ENCODE results near the gene MINDY4. TPM values are rescaled to one million over a fixed set of nuclear protein-coding genes. Genes with fewer than 3 reads are reported as not detected.
A peak's percentile ranks its signal among the peaks of the same experiment; 100 is the strongest.

MINDY4 gene
- total RNA-seq, 4 donors from 2014 or later = 4.6 to 14.1 (median 6.8) TPM

GRCh38 chr7:30865821-30866220 lies 94.6 kb downstream of the MINDY4 start:
- TF ChIP-seq EP300 (IDR thresholded peaks at IDR 0.05; ENCODE audit: low read depth) (no peak), POLR2A (IDR thresholded peaks at IDR 0.05) (no peak), CTCF (IDR thresholded peaks at IDR 0.05) (no peak), POLR2AphosphoS5 (IDR thresholded peaks at IDR 0.05) (no peak)
- Histone ChIP-seq H3K4me3 (no peak overlapping the region), H3K27ac (no peak overlapping the region), H3K4me1 (peaks cover 0 to 16% (median 2%) of the 10 kb centered on the region in 4 donors), H3K9me3 (no peaks in the 10 kb centered on the region), H3K27me3 (no peaks in the 10 kb centered on the region), H3K36me3 (no peaks in the 10 kb centered on the region)
- 88% methylated on average over 4 of the region's 4 CpGs; no CpG with 5 or more reads in 1 of the 2 donors for WGBS, 2 donors (ENCODE audit: low coverage in 1 of 2)
- DNase-seq = no peak
- intact Hi-C loops (cut with DNase I; ENCODE audit: low total_unique reads) (no loop called here), in situ Hi-C loops (cut with MboI; ENCODE audit: low pct_ligation_motif_present in 1 of 4, low pct_unique_long_range_greater_than_20kb in 1 of 4, low sequenced_read_pairs in 3 of 4) (no loop called here)

DNA sequence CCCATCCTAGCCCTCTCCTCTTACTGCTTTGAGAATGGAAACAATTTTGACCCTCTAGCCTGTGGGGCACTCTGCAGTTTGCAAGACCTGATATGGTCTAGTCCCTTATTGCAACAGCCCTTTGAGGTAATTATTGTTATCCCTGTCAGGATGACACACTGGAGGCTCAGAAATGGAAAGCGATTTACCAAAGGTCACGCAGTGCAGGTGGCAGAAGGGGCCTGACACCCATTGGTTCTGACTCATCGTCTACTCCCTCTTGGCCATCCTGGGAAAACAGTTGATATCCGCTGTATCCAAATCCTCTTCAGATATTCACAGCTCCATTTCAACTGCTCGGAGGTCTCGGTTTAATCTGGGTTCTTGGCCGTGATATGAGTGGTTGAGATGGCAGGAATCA lies 95.7 kb downstream of the MINDY4 start:
- intact Hi-C loops (cut with DNase I; ENCODE audit: low total_unique reads) = no loop called here
- Histone ChIP-seq H3K9me3 (no peaks in the 10 kb centered on the region), H3K4me1 (peaks cover 0 to 16% (median 2%) of the 10 kb centered on the region in 4 donors), H3K27ac (no peak overlapping the region), H3K36me3 (no peaks in the 10 kb centered on the region), H3K4me3 (no peak overlapping the region), H3K27me3 (no peaks in the 10 kb centered on the region)
- no peak for TF ChIP-seq CTCF (IDR thresholded peaks at IDR 0.05)
- TF ChIP-seq POLR2A (IDR thresholded peaks at IDR 0.05) = no peak
- in situ Hi-C loops (cut with MboI; ENCODE audit: low pct_ligation_motif_present in 1 of 4, low pct_unique_long_range_greater_than_20kb in 1 of 4, low sequenced_read_pairs in 3 of 4) = no loop called here
- WGBS, 2 donors (ENCODE audit: low coverage in 1 of 2) = 91 to 95% methylated on average over 5 to 7 of the region's 7 CpGs
- DNase-seq = no peak

DNA sequence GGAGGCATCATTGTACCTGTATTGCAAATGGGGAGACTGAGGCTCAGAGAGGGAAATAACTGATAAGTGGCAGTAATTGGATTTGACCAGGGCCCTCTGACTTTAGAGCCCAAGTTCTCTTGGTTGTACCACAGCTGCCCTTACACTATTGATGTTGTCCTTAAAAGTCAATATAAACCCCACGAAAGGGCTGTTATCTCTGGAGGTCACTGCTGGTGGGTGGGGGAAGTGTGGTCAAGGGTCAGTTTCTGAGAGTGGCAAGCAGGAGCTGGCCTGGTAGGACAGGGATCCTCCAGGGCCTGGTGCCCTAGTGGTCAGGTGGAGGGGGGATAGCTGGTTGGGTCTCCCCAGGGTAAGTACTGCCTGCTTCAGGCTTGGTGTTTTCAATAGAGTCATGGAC lies 96.3 kb downstream of the MINDY4 start:
- Histone ChIP-seq H3K4me1 (peaks cover 0 to 16% (median 2%) of the 10 kb centered on the region in 4 donors), H3K27ac (no peak overlapping the region), H3K36me3 (no peaks in the 10 kb centered on the region), H3K27me3 (no peaks in the 10 kb centered on the region), H3K4me3 (no peak overlapping the region), H3K9me3 (no peaks in the 10 kb centered on the region)
- in situ Hi-C loops (cut with MboI; ENCODE audit: low pct_ligation_motif_present in 1 of 4, low pct_unique_long_range_greater_than_20kb in 1 of 4, low sequenced_read_pairs in 3 of 4) = no loop called here
- no peak for DNase-seq
- TF ChIP-seq EP300 (IDR thresholded peaks at IDR 0.05; ENCODE audit: low read depth) (no peak), CTCF (IDR thresholded peaks at IDR 0.05) (no peak), POLR2AphosphoS5 (IDR thresholded peaks at IDR 0.05) (no peak), POLR2A (IDR thresholded peaks at IDR 0.05) (no peak)
- intact Hi-C loops (cut with DNase I; ENCODE audit: low total_unique reads) = no loop called here
- 82% methylated on average over 1 of the region's 1 CpG; no CpG with 5 or more reads in 1 of the 2 donors for WGBS, 2 donors (ENCODE audit: low coverage in 1 of 2)

DNA sequence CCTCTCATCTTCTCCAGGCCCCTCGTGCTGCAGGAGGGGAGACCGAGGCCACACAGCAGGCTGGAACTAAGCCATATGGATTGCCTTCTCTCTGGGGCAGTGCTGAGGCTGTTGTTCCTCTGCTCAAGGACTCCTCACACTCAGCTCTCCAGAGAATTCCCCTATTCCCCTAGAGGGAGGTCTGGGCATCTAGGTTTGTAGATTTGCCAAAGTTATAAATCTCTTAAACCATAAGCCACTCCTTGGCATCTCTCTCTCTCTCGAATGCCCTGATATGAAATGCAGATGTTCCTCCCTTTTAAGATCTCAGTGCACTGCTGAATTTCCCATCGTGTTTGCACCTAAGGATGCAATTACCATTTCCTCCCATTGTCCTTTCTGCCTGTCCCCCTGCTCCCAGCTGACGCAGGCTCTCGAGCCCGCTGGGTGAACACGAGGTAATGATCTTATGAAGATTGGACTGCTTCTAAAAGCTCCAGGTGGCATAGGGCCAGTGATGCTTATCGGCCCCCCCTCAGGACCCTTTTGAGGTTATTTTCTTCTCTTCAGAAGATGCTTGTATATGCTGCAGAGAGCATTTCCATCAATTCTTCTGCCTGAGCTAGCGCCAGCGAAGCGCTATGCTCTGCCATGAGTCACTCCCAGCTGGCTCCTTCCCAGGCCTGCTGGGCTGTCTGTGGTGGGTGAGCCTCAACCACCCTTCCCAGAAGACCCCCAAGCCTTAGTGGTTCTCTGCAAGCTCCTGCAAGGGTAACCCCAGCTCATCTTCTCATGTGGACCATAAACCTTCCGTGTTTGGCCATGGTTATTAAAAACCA lies 98.8 kb downstream of the MINDY4 start:
- Histone ChIP-seq H3K36me3 (no peaks in the 10 kb centered on the region), H3K27me3 (no peaks in the 10 kb centered on the region), H3K9me3 (no peaks in the 10 kb centered on the region), H3K4me1 (peaks cover 0 to 8% (median 2%) of the 10 kb centered on the region in 4 donors), H3K27ac (peak overlapping the region in 3 of 4 donors; percentile 36 to 60 (median 38)), H3K4me3 (no peak overlapping the region)
- 82% methylated on average over 7 to 13 of the region's 13 CpGs for WGBS, 2 donors (ENCODE audit: low coverage in 1 of 2)
- intact Hi-C loops (cut with DNase I; ENCODE audit: low total_unique reads) = no loop called here
- in situ Hi-C loops (cut with MboI; ENCODE audit: low pct_ligation_motif_present in 1 of 4, low pct_unique_long_range_greater_than_20kb in 1 of 4, low sequenced_read_pairs in 3 of 4) = no loop called here
- no peak for DNase-seq
- no peak for TF ChIP-seq EP300 (IDR thresholded peaks at IDR 0.05; ENCODE audit: low read depth)
- no peak for TF ChIP-seq POLR2AphosphoS5 (IDR thresholded peaks at IDR 0.05)
- TF ChIP-seq CTCF (IDR thresholded peaks at IDR 0.05) = no peak
- no peak for TF ChIP-seq POLR2A (IDR thresholded peaks at IDR 0.05)

All from transverse colon (tissue), 4 donors.